ENCODE data around the gene HHAT. TPM values are rescaled to one million over a fixed set of nuclear protein-coding genes. Genes with fewer than 3 reads are reported as not detected.
A peak's percentile ranks its signal among the peaks of the same experiment; 100 is the strongest.

Gene HHAT
- total and polyA plus RNA-seq, 9 of the 15 experiments (the other 6 are each of a cell fraction or from before 2014, with no cell fraction given): 0.07 to 0.16 (median 0.13) TPM; not detected in 1

GRCh38 chr1:210330279-210330866 lies 1.7 kb downstream of the HHAT start (continued):
- TF ChIP-seq ELF1 (tag; IDR thresholded peaks at IDR 0.05) (no peak), SUPT5H (IDR thresholded peaks at IDR 0.05) (no peak), PRPF4 (IDR thresholded peaks at IDR 0.05; ENCODE audit: insufficient read depth, low read depth, low read length, poor library complexity, severe bottlenecking) (no peak), RBM39 (optimal IDR thresholded peaks at IDR 0.05; ENCODE audit: low read depth, low read length) (no peak), FOXA3 (CRISPR knock-in tag; conservative IDR thresholded peaks at IDR 0.05 in 1 of 2, IDR thresholded peaks at IDR 0.05 in 1 of 2) (peak in 1 of 2 experiments; percentile 79; a peak in 2 of 4 replicates), STAT6 (CRISPR knock-in tag; IDR thresholded peaks at IDR 0.05) (no peak)

- in situ Hi-C loops (cut with MboI) (no loop called here), intact Hi-C loops (cut with micrococcal nuclease) (no loop called here)
- Histone ChIP-seq H3K36me3 (ENCODE audit: control insufficient read depth, insufficient read depth, low read length) (no peaks in the 10 kb centered on the region), H3K9me1 (ENCODE audit: control insufficient read depth, insufficient read depth, low read length) (no peaks in the 10 kb centered on the region), H3K9ac (ENCODE audit: insufficient read depth in 1 of 2, low read depth in 2 of 2, low read length in 2 of 2) (no peak overlapping the region), H4K20me1 (replicated peaks; ENCODE audit: control insufficient read depth, insufficient read depth, low read length) (no peaks in the 10 kb centered on the region), H3K27ac (ENCODE audit: extremely low read depth, low read depth, low read length) (no peak overlapping the region), H2AFZ (ENCODE audit: low read depth, low read length) (no peak overlapping the region), H3K9me3 (replicated peaks; ENCODE audit: control insufficient read depth, insufficient read depth, low read depth, low read length) (no peaks in the 10 kb centered on the region), H3K4me3 (no peak overlapping the region), H3K4me1 (replicated peaks in 1 of 2; ENCODE audit: control insufficient read depth in 2 of 2, insufficient read depth in 2 of 2, low read length in 2 of 2) (peaks cover 3 to 10% of the 10 kb centered on the region in 2 experiments; a peak in 2 of 5 replicates), H3K4me2 (ENCODE audit: insufficient read depth, low read length) (no peak overlapping the region), H3K27me3 (ENCODE audit: control insufficient read depth in 2 of 2, insufficient read depth in 2 of 2, low read length in 2 of 2) (peaks cover 0 to 17% of the 10 kb centered on the region in 2 experiments; a peak in 2 of 5 replicates), H3K79me2 (ENCODE audit: control insufficient read depth, insufficient read depth, low read length) (no peaks in the 10 kb centered on the region)
- POLR2A ChIA-PET: no interaction called here
- 8% methylated on average over 7 of the region's 7 CpGs for WGBS (ENCODE audit: insufficient coverage, low coverage, missing lambda C conversion rate)
- DNase-seq (ENCODE audit: extremely low read depth in 1 of 4, low spot score in 3 of 4) (no peak), ATAC-seq (no peak), FAIRE-seq (no peak)
- CTCF ChIA-PET (ENCODE audit: low intra/inter-chr PET ratio): no interaction called here
- BruUV-seq (replicated peaks): no TSS peak
- no peak for TF ChIP-seq ZBTB34 (CRISPR knock-in tag; IDR thresholded peaks at IDR 0.05)
- no peak for TF ChIP-seq ETV6 (IDR thresholded peaks at IDR 0.05; ENCODE audit: borderline replicate concordance in 1 of 2, low read depth in 2 of 2, low read length in 1 of 2)
- TF ChIP-seq ETV6 (CRISPR knock-in tag; IDR thresholded peaks at IDR 0.05; ENCODE audit: borderline replicate concordance): no peak
- TF ChIP-seq BCLAF1 (IDR thresholded peaks at IDR 0.05; ENCODE audit: borderline replicate concordance in 1 of 2, control insufficient read depth in 1 of 2, low read depth in 2 of 2, low read length in 1 of 2): no peak
- no peak for TF ChIP-seq ELF1 (tag; IDR thresholded peaks at IDR 0.05)
These were observed 3.5 kb downstream of the HHAT start for GRCh38 chr1:210332233-210332632.
